Activated T-cell treated with anti-CD3 and anti-CD28 coated beads, Interleukin-2, amount 50 U/mL, for 1 hour (primary cell): ENCODE data around the gene PHLDA1.
"Not testable (repeated sequence)": the region's sequence is repeated elsewhere in the genome, so short reads cannot be mapped to it uniquely, and the experiment has no call there.

Source experiments
- DNase-seq: peaks from one replicate; pipeline ENCODE4 v3.0.0-alpha.2; 2020

The PHLDA1 gene

GRCh38 chr12:75984577-75985182 lies 46.9 kb downstream of the PHLDA1 start:
- DNase-seq, result no peak

GRCh38 chr12:75983851-75984250 lies 47.7 kb downstream of the PHLDA1 start:
- not testable (repeated sequence) for DNase-seq

DNA sequence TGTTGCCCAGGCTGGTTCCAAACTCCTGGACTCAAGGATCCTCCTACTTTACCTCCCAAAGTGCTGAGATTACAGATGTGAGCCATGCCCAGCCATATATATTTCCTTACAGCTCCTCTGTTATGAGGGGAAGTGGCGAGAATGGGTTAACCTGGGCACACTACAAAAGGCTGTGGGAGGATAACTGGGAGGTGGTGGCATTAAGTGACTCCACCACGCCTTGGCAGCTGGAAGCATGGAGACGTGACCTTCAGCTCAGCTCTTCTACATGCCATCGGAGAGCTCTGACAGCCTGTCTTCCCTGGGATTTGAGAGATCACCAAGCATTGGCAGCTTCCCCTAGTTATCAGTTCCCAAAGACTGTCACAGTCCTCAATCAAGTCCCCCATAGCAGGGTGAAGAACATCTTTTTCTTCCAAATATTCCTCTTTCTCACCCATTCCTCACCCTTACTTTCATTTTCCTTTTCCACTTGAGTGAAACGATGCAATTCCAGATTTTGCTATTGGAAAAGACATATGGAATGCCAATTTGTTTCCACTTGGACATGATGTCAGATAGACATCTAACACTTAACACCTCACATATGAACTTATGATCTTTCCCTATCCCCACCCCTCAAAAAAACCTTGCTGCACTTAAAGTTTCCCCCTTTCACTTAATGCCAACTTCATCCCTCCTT lies 48.5 kb downstream of the PHLDA1 start:
- DNase-seq, result no peak

DNA sequence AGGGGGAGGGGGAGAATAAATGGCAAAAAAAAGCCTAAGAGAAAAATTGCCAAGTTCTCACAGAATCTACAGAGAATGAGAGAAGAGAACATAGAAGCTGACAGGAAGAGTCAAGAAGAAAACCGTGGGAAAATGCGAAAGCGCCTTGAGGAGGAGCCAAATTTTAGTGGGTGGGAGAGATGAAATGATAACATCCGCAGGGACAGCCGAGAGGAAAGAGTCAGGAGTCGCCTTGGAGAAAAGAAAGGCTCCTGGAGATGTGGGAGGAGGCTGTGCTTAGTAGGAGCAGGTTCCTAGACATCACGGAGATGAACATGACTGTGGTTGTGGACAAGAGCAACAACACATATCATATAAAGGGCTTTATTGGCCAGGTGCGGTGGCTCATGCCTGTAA lies 49.4 kb downstream of the PHLDA1 start:
- DNase-seq, result no peak

GRCh38 chr12:75981247-75982168 lies 50.1 kb downstream of the PHLDA1 start:
- DNase-seq, result no peak

DNA sequence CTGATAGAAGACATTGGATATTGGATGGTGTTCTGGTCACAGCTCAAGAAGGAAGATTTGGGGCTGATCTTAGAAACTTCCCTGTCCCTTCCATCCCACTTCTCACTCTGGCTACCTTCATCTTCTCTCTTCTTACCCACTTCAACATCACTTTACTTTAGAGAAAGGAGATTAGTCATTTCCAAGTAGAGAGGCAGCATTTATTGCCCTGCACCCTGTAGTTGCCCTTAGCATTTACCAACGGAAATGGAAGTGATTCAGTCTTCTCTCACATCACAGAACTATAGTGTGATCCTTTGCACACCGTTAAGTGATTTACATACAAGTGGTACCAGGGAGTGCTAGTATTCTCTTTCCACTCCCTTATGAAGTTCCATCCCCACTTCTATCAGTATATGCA lies 52.4 kb downstream of the PHLDA1 start:
- no peak for DNase-seq

GRCh38 chr12:75978677-75979076 lies 52.9 kb downstream of the PHLDA1 start:
- no peak for DNase-seq

DNA sequence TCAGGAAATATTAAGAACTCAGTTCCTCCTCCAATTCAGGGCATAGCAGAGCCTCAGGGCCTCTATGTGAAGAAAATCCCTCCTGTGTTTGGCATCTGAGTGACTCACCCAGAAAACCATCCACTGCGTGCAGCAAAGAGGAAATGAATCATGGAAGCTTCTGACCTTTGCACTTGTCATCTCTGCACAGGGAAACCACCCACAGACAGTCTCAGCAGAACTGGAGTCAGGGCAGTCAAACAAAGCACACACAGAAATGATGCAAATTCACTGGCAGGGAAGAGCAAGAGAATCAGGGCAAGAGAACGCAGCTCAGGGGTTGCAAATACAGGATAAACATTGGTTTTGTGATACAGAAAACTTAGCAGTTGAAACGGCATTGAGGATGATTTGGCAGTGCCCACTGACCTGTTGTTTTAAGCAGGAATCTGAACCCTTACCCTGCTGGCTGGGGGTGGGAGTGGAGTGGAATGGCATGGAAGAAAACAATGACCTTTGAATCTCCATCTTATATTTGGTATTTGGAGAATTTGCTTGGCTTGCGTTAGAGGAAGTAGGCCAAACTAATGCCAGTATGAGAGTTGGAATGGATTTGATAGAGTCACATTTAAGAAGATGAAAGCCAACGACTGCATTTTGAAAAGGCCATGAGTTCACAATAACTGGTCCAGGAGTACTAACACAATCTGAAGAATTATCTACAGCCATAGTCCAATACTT lies 53.5 kb downstream of the PHLDA1 start:
- DNase-seq, result peak; percentile 48

GRCh38 chr12:75977590-75977951 lies 54.0 kb downstream of the PHLDA1 start:
- DNase-seq, result peak; percentile 24

DNA sequence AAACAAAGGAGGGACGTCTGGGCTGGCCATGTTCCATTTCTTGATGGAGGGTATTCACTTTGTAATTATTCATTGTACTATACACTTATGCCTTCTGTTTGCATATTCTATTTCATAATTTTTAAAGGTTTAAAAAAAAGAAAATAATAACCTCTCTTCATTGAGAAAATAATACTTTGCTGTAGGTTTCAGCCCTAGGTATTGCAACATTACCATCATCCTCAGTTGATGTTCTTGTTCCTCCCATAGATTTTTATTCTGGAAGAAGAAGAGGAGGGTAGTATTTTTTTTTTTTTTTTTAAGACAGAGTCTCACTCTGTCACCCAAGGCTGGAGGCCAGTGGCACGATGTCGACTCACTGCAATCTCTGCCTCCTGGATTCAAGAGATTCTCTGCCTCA lies 54.7 kb downstream of the PHLDA1 start:
- DNase-seq, result no peak

DNA sequence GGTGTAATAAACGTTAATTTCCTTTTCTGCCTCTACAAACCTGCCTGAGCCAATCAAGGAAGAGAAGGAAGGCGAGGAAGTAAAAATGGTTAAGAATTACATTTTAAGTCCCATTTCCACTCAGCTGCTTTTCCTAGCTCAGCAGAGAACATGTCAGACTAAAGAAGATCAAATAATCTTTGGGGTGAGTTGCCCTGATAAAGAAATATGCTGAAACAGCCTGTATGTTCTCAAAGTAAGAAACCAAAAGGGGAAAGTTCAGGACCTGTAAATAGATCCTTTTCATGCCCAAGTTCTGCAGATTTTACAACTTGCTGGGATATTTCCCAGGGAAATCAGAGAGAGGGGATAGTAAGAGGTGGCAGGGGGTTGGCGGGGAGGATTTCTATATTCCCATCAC lies 55.5 kb downstream of the PHLDA1 start:
- no peak for DNase-seq

DNA sequence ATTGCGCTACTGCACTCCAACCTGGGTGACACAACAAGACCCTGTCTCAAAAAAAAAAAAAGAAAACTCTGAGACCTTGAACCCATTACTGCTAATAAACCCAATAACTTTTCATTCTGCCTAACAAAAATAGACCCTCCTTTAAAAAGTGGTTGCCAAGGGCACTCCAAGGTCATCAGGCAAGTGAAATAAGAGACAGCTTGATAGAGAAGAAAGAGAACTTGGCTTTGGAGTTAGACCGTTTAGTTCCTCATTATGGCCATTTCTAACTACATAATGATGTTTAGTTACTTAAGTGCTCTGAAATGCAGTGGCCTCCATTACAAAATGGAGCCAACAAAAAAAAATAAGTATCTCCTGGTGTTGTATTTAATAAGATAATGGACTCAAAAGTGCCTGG lies 55.9 kb downstream of the PHLDA1 start:
- DNase-seq, result no peak
